ENCODE measurements around the gene KIAA0825. TPM values are rescaled to one million over a fixed set of nuclear protein-coding genes. Genes with fewer than 3 reads are reported as not detected.

Gene KIAA0825
- total and polyA plus RNA-seq, 2 of the 8 experiments (the other 6 are each of a cell fraction or from before 2014, with no cell fraction given), result 0.60 to 1.0 TPM

DNA sequence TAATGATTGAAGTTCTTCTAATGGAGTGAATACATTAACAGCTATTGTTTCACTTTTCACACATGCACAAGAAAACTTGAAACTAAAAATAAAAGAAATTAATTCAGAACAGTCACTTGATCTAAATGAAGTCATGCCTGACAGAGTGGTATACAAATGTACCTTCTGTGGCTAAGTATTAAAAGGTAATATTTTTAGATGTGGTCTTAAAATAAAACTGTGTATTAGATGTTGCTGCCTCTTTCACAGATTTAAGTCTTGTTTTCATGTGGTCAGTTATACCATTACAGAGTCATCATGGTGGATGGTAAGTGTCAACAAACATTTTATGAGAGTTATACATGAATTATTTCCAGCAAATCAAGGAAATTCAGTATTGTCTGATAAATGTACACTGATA lies 47.0 kb downstream of the KIAA0825 start:
- no peak overlapping the region for H2BK120ac ChIP-seq (replicated peaks; ENCODE audit: low read depth, low read length)
- no peak overlapping the region for H4K5ac ChIP-seq (ENCODE audit: insufficient read length, low read depth, low read length)
- no peak overlapping the region for H3K4me2 ChIP-seq (ENCODE audit: insufficient read depth in 1 of 2, low read depth in 2 of 2, low read length in 2 of 2)
- no peaks in the 10 kb centered on the region for H3K79me2 ChIP-seq (ENCODE audit: control insufficient read depth in 1 of 2, insufficient read depth in 2 of 2, low read length in 2 of 2)
- ChIA-PET CTCF (ENCODE audit: partially characterized antibody) (no interaction called here), POLR2A (ENCODE audit: partially characterized antibody) (no interaction called here)
- no peaks in the 10 kb centered on the region for H3K27me3 ChIP-seq (replicated peaks in 1 of 4; ENCODE audit: control insufficient read depth in 3 of 4, extremely low read depth in 1 of 4, insufficient read depth in 3 of 4, low read length in 3 of 4)
- H2BK12ac ChIP-seq (ENCODE audit: low read depth, low read length), result no peak overlapping the region
- H2AFZ ChIP-seq (ENCODE audit: low read length), result no peak overlapping the region
- no peak for TF ChIP-seq ASH2L (IDR thresholded peaks at IDR 0.05; ENCODE audit: low read length)
- TF ChIP-seq, protein P1, sequence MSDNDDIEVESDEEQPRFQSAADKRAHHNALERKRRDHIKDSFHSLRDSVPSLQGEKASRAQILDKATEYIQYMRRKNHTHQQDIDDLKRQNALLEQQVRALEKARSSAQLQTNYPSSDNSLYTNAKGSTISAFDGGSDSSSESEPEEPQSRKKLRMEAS (IDR thresholded peaks at IDR 0.05), result no peak
- no peak for TF ChIP-seq CREB1 (IDR thresholded peaks at IDR 0.05)
- no peak for TF ChIP-seq CEBPB (IDR thresholded peaks at IDR 0.05; ENCODE audit: low read depth, low read length)
- TF ChIP-seq JUN (IDR thresholded peaks at IDR 0.05; ENCODE audit: low read depth, low read length), result no peak
- no peak for TF ChIP-seq KDM1A (IDR thresholded peaks at IDR 0.05; ENCODE audit: borderline replicate concordance, low read length)
- TF ChIP-seq MAFK (IDR thresholded peaks at IDR 0.05; ENCODE audit: low read depth, low read length), result no peak
- TF ChIP-seq EGR1 (IDR thresholded peaks at IDR 0.05; ENCODE audit: borderline replicate concordance, low read depth, low read length), result no peak
- no peak for TF ChIP-seq HDAC2 (IDR thresholded peaks at IDR 0.05; ENCODE audit: borderline replicate concordance in 1 of 2, low read depth in 2 of 2, low read length in 2 of 2)
- TF ChIP-seq RFX5 (IDR thresholded peaks at IDR 0.05; ENCODE audit: borderline replicate concordance, low read depth, low read length), result no peak
- no peak for TF ChIP-seq BRCA1 (IDR thresholded peaks at IDR 0.05; ENCODE audit: low read depth, low read length)
- no peak overlapping the region for H3K18ac ChIP-seq (ENCODE audit: extremely low read depth, low read length)
- no peak overlapping the region for H2BK20ac ChIP-seq (ENCODE audit: low read length)
- no peak overlapping the region for H3K14ac ChIP-seq (ENCODE audit: insufficient read length)
- no peaks in the 10 kb centered on the region for H3K9me3 ChIP-seq (ENCODE audit: insufficient read depth in 2 of 2, low read depth in 1 of 2, low read length in 1 of 2)
- H3K56ac ChIP-seq (replicated peaks; ENCODE audit: insufficient read length, low read depth, low read length), result no peak overlapping the region
- H3K27ac ChIP-seq (ENCODE audit: low read depth, low read length), result no peak overlapping the region
- H3K79me1 ChIP-seq (ENCODE audit: low read depth, low read length), result no peaks in the 10 kb centered on the region
- no peaks in the 10 kb centered on the region for H3K4me1 ChIP-seq (replicated peaks in 1 of 4; ENCODE audit: control insufficient read depth in 3 of 4, insufficient read depth in 4 of 4, low read length in 3 of 4)
- H2BK15ac ChIP-seq (ENCODE audit: low read length), result no peak overlapping the region
- DNase-seq (ENCODE audit: low read depth in 1 of 2, low spot score in 2 of 2) (no peak), FAIRE-seq (no peak)
- H2AK5ac ChIP-seq (ENCODE audit: low read depth, low read length), result no peak overlapping the region
- H3K4me3 ChIP-seq (ENCODE audit: extremely low read depth in 1 of 4, insufficient read depth in 2 of 4, low read depth in 3 of 4, low read length in 4 of 4), result no peak overlapping the region
- H3K9ac ChIP-seq (replicated peaks in 1 of 4; ENCODE audit: extremely low read depth in 1 of 4, low read depth in 3 of 4, low read length in 3 of 4), result no peak overlapping the region
- no peak overlapping the region for H4K91ac ChIP-seq (replicated peaks; ENCODE audit: insufficient read length, low read length)
- no peak overlapping the region for H3K23ac ChIP-seq (ENCODE audit: insufficient read length)
- H4K20me1 ChIP-seq (replicated peaks in 1 of 2; ENCODE audit: control insufficient read depth in 1 of 2, insufficient read depth in 2 of 2, low read length in 2 of 2), result no peaks in the 10 kb centered on the region
- H4K8ac ChIP-seq (ENCODE audit: extremely low read depth, insufficient read depth, low read length), result no peak overlapping the region
- no peaks in the 10 kb centered on the region for H3K36me3 ChIP-seq (ENCODE audit: control insufficient read depth in 2 of 4, insufficient read depth in 4 of 4, low read length in 3 of 4)
- no peak overlapping the region for H3K4ac ChIP-seq (replicated peaks; ENCODE audit: insufficient read length, low read depth, low read length)
- H3K23me2 ChIP-seq (ENCODE audit: low read depth, low read length), result no peaks in the 10 kb centered on the region
- no peak overlapping the region for H2BK5ac ChIP-seq (ENCODE audit: low read depth, low read length)
